ENCODE data around the gene CHST11.

GRCh38 chr12:104513681-104514080, 56.9 kb downstream of the CHST11 start:
- TF ChIP-seq CTCF (IDR thresholded peaks at IDR 0.05) = no peak
- TF ChIP-seq POLR2A (IDR thresholded peaks at IDR 0.05) = no peak
- no peak for TF ChIP-seq EP300 (IDR thresholded peaks at IDR 0.05)
